Right renal pelvis (tissue), 4 donors: Measurements from ENCODE around the gene PUS10. TPM values are rescaled to one million over a fixed set of nuclear protein-coding genes. Genes with fewer than 3 reads are reported as not detected.

Experiments used
- DNase-seq, 4 donors: peaks; one replicate each; pipeline ENCODE4 v3.0.0-alpha.2; 2013; ENCODE audit warnings: low read depth in 4 of 4, low spot score in 3 of 4, missing footprints in 1 of 4
- polyA plus RNA-seq, 4 donors: library from polyadenylated mRNA; unstranded; fragments of 120-200 nt; gene quantifications; one replicate each; pipeline ENCODE4 v1.2.1, GENCODE V29; 2013; ENCODE audit not compliant: insufficient read length in 4 of 4

Gene PUS10
- polyA plus RNA-seq, 4 donors, result 10.4 to 13.2 (median 12.3) TPM

DNA sequence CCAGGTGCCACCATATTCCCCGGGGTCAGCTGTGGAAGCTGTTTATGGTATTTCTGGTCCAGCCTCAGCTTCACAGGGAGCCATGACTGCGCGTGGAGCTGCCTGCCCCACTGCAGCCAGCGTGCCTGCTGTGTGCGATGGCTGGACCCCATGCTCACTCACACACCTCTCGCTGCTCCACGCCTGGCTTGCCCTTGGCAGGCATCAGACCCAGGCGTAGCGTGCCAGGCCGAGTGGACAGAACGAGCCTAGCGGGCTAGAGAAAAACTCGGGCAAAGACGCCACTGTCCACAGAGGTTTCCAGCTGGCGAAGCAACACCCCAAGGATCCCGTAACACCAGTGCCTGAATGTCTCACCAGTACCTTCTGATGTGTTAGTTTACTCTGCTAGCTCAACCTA lies 43.4 kb downstream of the PUS10 start:
- DNase-seq, result no peak

DNA sequence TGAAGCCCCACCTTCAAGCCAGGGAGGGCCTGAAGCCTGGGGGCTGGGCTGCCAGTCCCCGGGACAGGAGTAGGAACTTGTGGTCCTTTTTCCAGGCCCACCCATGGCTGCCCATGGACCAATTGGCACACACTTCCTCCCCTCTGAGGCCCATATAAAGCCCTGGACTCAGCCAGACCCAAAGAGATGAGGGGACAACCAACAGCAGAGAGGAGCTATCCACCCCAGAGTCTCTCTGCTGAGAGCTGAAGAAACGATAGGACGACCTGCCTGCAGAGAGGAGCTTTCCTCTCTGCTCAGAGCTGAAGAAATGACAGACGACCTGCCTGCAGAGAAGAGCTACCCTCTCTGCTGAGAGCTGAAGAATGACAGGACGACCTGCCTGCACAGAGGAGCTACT lies 44.4 kb downstream of the PUS10 start:
- no peak for DNase-seq

- no peak for DNase-seq
Measured at GRCh38 chr2:60972889-60973656, 45.0 kb downstream of the PUS10 start.

DNA sequence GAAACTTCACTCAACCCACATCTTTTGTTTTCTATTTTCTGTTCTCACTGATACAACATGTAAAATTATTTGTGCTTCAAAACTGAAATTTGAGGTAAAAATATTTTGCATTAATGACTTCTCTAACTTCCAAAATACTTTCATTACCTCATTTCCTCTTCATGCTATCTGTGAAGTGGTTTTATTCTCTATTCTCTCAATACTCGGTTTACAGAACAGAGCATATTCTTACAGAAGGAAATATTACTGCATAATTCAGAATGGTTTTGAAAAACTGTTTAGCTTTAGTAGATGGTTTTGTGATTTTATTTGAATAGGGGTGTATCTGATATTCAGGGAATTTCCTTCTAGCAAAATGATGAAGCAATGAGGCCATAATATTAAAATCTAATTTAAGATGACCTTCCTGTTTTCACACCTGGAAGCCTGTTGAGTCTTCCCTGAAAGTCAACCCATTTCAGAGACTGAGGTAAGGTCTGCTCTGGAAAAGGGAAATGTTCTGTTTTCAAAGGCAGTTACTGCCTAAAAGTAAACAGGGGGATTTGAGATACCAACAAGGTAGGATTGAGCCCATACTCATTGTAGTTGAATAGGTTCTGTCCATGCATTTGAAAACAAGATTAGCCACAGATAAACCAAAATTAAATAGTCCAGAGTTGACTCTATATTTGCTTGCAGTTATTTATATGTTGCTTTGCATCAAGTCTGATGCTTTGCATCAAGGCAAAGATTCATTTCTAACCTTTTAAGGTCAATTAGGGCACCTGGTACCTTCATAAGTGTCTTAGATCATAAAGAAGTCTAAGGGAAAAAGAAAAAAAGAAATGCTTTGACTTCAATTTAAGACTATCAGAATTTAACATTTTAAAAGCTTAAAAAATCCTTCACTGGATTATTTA lies 51.3 kb downstream of the PUS10 start:
- no peak for DNase-seq

DNA sequence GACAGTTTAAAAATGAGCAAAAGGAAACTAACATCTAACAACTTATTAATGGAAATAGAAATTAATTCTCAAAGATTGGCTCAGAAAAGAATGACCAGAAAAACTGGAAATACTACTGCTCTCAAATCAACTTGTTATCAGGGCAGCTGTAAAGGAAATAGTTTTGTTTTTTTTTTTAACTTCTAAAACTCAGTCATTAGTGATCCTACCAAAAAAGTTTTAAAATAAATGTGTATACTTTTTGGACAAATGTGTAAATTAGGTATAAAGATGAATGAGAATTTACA lies 52.6 kb downstream of the PUS10 start:
- no peak for DNase-seq

- no peak for DNase-seq
Measured at GRCh38 chr2:60964651-60965498, 53.2 kb downstream of the PUS10 start.

GRCh38 chr2:60963190-60963589 lies 54.9 kb downstream of the PUS10 start:
- no peak for DNase-seq

GRCh38 chr2:60962528-60962927 lies 55.5 kb downstream of the PUS10 start:
- no peak for DNase-seq

DNA sequence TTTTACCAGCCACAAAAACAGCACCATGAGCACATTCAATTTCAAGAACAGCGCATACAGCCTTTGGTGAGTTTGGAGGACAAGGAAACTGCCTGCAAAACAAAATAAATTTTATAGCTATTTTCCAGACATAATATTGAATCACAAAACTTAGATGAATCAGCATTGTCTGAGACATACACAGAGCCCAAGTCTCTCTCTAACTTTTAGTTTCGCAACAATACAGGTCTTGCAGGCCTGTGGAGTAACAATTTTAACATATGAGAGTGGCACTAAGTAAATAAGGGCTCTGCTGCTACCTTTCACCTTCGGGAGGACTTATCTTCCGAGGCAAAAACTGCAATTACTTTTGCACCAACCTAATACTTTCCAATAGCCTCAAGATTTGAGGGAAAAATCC lies 56.6 kb downstream of the PUS10 start:
- no peak for DNase-seq

GRCh38 chr2:60960706-60961105 lies 57.3 kb downstream of the PUS10 start:
- DNase-seq, result no peak

GRCh38 chr2:60959501-60959900 lies 58.6 kb downstream of the PUS10 start:
- no peak for DNase-seq

DNA sequence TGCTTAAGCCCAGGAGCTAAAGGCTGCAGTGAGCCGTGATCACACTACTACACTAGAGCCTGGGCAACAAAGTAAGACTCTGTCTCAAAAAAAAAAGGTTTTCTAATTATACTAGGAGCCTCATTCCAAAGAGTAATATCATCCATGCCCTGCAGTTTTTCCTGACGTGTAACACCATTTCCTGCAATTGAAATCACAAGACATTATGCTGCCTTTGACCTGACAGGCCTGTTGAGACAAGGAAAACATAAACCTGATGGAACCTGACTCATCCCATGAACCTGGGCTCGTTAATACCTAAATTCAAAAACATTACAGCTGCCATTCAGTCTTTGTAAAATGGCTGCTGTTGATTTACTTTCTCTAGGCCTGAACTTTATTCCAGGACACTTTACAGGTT lies 59.3 kb downstream of the PUS10 start:
- no peak for DNase-seq

GRCh38 chr2:60958361-60958760 lies 59.7 kb downstream of the PUS10 start:
- DNase-seq, result no peak

- DNase-seq, result no peak
Measured at GRCh38 chr2:60957643-60958042, 60.4 kb downstream of the PUS10 start.

DNA sequence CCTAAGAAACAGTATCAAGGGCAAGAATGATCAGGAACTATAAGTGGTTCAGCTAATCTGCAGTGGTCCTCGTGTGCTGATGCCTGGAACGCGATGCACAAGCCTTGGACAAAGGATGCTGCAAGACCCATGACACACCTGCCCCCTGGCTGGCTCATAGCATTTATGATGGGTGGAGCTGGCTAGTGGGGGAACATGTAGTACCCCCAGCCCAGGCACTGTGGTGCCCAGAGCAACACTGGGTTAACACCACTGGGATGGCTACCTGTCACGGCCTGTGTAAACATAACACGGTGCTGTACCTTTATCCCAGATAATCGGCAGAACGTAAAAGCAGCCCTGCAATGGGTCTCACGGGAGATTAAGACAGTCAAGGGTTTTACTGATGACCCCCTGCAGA lies 60.8 kb downstream of the PUS10 start:
- DNase-seq, result no peak

- DNase-seq, result no peak
Measured at GRCh38 chr2:60954139-60954538, 63.9 kb downstream of the PUS10 start.

GRCh38 chr2:60948926-60949579 lies 69.0 kb downstream of the PUS10 start:
- no peak for DNase-seq

GRCh38 chr2:60948161-60948560 lies 69.9 kb downstream of the PUS10 start:
- DNase-seq, result no peak

GRCh38 chr2:60947056-60947455 lies 71.0 kb downstream of the PUS10 start:
- DNase-seq, result no peak

- no peak for DNase-seq
Measured at GRCh38 chr2:60945341-60945740, 72.7 kb downstream of the PUS10 start.

DNA sequence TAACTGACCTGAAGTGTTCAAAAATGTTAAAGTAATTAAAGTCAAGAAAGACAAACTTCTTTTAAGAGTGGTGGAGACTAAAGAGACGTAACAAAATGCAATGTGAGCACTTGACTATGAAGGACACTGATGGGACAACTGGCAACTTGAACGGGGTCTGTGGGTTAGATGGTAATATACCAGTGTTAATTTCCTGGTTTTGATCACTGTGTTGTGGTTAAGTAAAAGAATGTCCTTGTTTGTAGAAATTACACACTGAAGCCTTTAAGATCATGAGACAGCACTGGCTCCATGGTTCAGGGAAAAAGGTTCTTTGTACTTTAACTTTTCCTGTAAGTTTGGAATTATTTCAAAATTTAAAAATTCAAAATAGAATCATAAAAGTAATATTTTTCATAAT lies 78.4 kb downstream of the PUS10 start:
- DNase-seq, result no peak
